ENCODE measurements around the gene KCNJ10.

Gene KCNJ10

GRCh38 chr1:159983681-159984080 lies 86.3 kb downstream of the KCNJ10 start:
- no peaks in the 10 kb centered on the region for H3K27me3 ChIP-seq (ENCODE audit: insufficient read depth, low read depth, severe bottlenecking)
- peaks cover 8% of the 10 kb centered on the region for H3K9me3 ChIP-seq (ENCODE audit: severe bottlenecking)
- TF ChIP-seq CTCF (IDR thresholded peaks at IDR 0.05; ENCODE audit: low read depth, low read length): no peak
- H3K4me3 ChIP-seq (ENCODE audit: low read depth, low read length): no peak overlapping the region; the same call in 1 of the 2 replicates
- H3K27ac ChIP-seq: peak overlapping the region; percentile 65
- peak; percentile 71 for DNase-seq
- no peaks in the 10 kb centered on the region for H3K36me3 ChIP-seq

- no peak for TF ChIP-seq CTCF (IDR thresholded peaks at IDR 0.05; ENCODE audit: low read depth, low read length)
- Histone ChIP-seq H3K9me3 (ENCODE audit: severe bottlenecking) (peaks cover 8% of the 10 kb centered on the region), H3K36me3 (no peaks in the 10 kb centered on the region), H3K4me3 (ENCODE audit: low read depth, low read length) (no peak overlapping the region), H3K27ac (no peak overlapping the region), H3K27me3 (ENCODE audit: insufficient read depth, low read depth, severe bottlenecking) (no peaks in the 10 kb centered on the region)
- no peak for DNase-seq
Measured at GRCh38 chr1:159982280-159982679, 87.7 kb downstream of the KCNJ10 start.

- peaks cover 8% of the 10 kb centered on the region for H3K9me3 ChIP-seq (ENCODE audit: severe bottlenecking)
- no peaks in the 10 kb centered on the region for H3K27me3 ChIP-seq (ENCODE audit: insufficient read depth, low read depth, severe bottlenecking)
- no peak for TF ChIP-seq CTCF (IDR thresholded peaks at IDR 0.05; ENCODE audit: low read depth, low read length)
- peak; percentile 13 for DNase-seq
- H3K36me3 ChIP-seq: no peaks in the 10 kb centered on the region
- H3K27ac ChIP-seq: no peak overlapping the region
- H3K4me3 ChIP-seq (ENCODE audit: low read depth, low read length): no peak overlapping the region
Measured at GRCh38 chr1:159981351-159982055, 88.5 kb downstream of the KCNJ10 start.

- H3K9me3 ChIP-seq (ENCODE audit: severe bottlenecking): peaks cover 8% of the 10 kb centered on the region
- TF ChIP-seq CTCF (IDR thresholded peaks at IDR 0.05; ENCODE audit: low read depth, low read length): no peak
- no peaks in the 10 kb centered on the region for H3K27me3 ChIP-seq (ENCODE audit: insufficient read depth, low read depth, severe bottlenecking)
Measured at GRCh38 chr1:159980786-159981185, 89.2 kb downstream of the KCNJ10 start.

GRCh38 chr1:159980076-159980475 lies 89.9 kb downstream of the KCNJ10 start:
- no peak for TF ChIP-seq CTCF (IDR thresholded peaks at IDR 0.05; ENCODE audit: low read depth, low read length)
- Histone ChIP-seq H3K36me3 (no peaks in the 10 kb centered on the region), H3K9me3 (ENCODE audit: severe bottlenecking) (peaks cover 8% of the 10 kb centered on the region), H3K27me3 (ENCODE audit: insufficient read depth, low read depth, severe bottlenecking) (no peaks in the 10 kb centered on the region), H3K4me3 (ENCODE audit: low read depth, low read length) (no peak overlapping the region), H3K27ac (no peak overlapping the region)
- peak; percentile 3 for DNase-seq

More at GRCh38 chr1:159980786-159981185, 89.2 kb downstream of the KCNJ10 start:
- H3K4me3 ChIP-seq (ENCODE audit: low read depth, low read length): no peak overlapping the region
- DNase-seq: peak; percentile 6
- H3K36me3 ChIP-seq: no peaks in the 10 kb centered on the region
- no peak overlapping the region for H3K27ac ChIP-seq

GRCh38 chr1:159979257-159979656 lies 90.7 kb downstream of the KCNJ10 start:
- peaks cover 8% of the 10 kb centered on the region for H3K9me3 ChIP-seq (ENCODE audit: severe bottlenecking)
- TF ChIP-seq CTCF (IDR thresholded peaks at IDR 0.05; ENCODE audit: low read depth, low read length): no peak
- H3K27ac ChIP-seq: no peak overlapping the region
- H3K36me3 ChIP-seq: no peaks in the 10 kb centered on the region
- DNase-seq: no peak
- H3K27me3 ChIP-seq (ENCODE audit: insufficient read depth, low read depth, severe bottlenecking): no peaks in the 10 kb centered on the region
- H3K4me3 ChIP-seq (ENCODE audit: low read depth, low read length): no peak overlapping the region

Data from WERI-Rb-1 (cell line).